HTERT RPE-1 (cell line): ENCODE data around the gene GNG7.
"Not testable (repeated sequence)": the region's sequence is repeated elsewhere in the genome, so short reads cannot be mapped to it uniquely, and the experiment has no call there.

ENCODE experiments used
- in situ Hi-C: fragments of 300-500 bp; cut with MboI; formaldehyde crosslinking; loops from 4 replicates; pipeline ENCODE4 v1.14.3; 2020; ENCODE audit warnings: low sequenced_read_pairs

GNG7 gene

DNA sequence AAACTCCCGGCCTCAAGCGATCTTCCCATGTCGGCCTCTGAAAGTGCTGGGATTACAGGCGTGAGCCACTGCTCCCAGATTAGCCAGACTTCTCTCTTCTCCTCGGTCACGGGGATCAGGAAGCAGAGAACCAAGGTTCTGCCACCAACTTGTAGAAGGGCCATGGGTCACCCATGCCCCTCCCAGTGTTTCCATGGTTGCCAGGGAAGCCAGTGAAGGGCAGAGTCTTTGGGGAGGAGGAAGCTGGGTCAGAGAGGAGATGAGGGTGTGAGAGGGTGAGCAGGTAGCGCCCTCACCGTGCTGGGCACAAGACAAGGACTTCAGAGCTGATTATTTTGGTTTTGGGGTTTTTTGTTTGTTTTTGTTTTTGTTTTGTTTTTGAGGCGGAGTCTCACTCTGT is 77.1 kb downstream of the GNG7 start:
- in situ Hi-C loops, result no loop called here

- in situ Hi-C loops, result no loop called here
Measured at GRCh38 chr19:2624537-2625091, 77.9 kb downstream of the GNG7 start.

- in situ Hi-C loops, result no loop called here
Measured at GRCh38 chr19:2623798-2624197, 78.7 kb downstream of the GNG7 start.

GRCh38 chr19:2622371-2622961 is 80.0 kb downstream of the GNG7 start:
- in situ Hi-C loops, result not testable (repeated sequence)

GRCh38 chr19:2619076-2619475 is 83.4 kb downstream of the GNG7 start:
- in situ Hi-C loops, result no loop called here

- in situ Hi-C loops, result no loop called here
Measured at GRCh38 chr19:2618611-2619010, 83.9 kb downstream of the GNG7 start.

DNA sequence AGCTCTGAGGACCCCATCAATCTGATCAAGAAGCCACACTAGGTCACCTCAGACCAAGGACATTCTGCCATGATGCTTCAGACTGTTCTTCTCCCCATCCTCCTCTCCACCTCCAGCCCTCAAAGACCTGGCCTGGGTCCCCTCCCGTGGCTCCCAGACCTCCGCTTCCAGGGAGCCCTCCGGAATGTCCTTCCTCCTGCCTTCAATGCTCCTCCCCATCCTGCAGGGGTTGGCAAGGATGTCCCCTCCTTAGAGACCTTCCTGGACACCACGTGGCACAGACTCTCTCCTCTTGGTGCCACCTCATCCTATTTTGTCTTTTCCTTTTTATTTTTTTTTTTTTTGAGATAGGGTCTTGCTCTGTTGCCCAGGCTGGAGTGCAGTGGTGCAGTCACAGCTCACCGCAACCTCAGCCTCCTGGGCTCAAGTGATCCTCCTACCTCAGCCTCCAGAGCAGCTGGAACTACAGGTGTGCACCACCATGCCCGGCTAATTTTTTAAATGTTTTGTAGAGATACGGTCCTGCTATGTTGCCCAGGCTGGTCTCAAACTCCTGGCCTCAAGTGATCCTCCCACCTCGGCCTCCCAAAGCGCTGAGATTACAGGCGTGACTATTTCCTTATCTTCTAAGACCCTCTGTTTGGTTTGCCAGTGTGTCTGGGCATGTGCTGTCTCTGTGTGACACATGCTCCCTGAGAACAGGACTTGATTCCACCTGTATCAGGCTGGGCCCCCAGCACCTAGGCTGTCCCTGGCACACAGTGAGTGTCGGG is 84.9 kb downstream of the GNG7 start:
- in situ Hi-C loops, result no loop called here

DNA sequence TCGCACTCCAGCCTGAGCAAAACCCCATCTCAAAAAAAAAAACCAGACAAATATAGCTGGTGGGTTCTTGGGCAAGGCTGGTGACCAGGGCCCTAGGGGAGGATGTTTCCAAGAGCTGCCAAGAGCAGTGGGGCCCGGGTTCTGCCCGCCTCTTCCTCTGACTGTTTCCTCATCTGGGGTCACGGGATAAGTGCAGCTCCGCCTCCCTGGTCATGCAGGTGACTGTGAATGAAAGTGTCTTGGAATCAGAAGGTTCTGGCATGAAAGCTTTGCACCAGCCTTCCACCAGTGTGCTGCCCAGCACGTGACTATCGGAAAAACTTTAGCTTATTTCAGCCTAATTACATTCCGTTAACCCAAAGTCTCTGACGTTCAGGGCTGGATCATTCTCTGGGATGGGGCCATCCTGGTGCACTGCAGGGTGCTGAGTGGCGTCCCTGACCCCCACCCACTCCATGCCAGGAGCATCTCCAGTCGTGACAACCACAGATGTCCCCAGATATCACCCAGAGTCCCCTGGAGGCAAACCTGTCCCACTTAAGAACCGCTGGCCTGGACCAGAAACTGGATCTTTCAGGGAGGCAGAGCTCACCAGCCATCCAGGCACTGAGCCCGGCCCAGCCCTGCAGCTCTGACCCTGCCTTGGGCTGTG is 85.6 kb downstream of the GNG7 start:
- in situ Hi-C loops, result no loop called here

- in situ Hi-C loops, result no loop called here
Measured at GRCh38 chr19:2615782-2616181, 86.7 kb downstream of the GNG7 start.

DNA sequence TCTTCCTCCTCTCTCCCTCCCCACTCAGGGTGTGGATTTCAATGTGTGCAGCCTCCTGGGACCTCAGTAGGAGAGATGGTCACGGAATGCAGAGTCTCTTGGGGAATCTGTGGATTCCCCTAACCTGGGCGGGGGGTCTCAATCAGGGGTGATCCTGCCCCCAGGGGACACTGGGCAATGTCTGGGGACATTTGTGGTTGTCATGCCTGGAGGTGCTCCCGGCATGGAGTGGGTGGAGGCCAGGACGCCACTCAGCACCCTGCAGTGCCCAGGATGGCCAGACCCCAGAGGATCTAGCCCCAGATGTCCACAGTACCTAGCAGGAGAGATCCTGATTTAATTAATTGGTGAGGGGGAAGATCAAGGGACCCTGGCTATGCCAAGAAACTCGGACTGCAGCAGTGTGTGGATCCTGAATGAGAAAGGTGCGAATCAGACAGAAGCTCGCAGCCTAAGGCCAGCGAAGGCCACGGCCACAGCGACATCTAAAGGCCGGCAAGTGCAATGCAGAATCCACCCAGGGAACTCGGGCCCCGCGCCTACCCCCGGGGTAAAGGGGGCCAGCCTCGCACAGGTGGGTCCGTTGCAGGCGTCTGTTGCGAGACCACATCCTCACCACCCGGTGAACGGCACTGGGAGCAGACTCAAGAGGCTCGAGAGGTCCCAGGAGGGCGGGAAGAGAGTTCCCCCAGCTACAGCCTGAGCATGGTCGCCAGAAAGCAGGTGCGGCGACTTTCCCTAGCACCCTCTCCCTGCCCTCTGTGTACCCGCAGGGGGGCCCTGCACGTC is 88.8 kb downstream of the GNG7 start:
- in situ Hi-C loops, result no loop called here

- in situ Hi-C loops, result no loop called here
Measured at GRCh38 chr19:2612619-2613249, 89.8 kb downstream of the GNG7 start.

GRCh38 chr19:2611483-2612464 is 90.7 kb downstream of the GNG7 start:
- in situ Hi-C loops, result no loop called here

DNA sequence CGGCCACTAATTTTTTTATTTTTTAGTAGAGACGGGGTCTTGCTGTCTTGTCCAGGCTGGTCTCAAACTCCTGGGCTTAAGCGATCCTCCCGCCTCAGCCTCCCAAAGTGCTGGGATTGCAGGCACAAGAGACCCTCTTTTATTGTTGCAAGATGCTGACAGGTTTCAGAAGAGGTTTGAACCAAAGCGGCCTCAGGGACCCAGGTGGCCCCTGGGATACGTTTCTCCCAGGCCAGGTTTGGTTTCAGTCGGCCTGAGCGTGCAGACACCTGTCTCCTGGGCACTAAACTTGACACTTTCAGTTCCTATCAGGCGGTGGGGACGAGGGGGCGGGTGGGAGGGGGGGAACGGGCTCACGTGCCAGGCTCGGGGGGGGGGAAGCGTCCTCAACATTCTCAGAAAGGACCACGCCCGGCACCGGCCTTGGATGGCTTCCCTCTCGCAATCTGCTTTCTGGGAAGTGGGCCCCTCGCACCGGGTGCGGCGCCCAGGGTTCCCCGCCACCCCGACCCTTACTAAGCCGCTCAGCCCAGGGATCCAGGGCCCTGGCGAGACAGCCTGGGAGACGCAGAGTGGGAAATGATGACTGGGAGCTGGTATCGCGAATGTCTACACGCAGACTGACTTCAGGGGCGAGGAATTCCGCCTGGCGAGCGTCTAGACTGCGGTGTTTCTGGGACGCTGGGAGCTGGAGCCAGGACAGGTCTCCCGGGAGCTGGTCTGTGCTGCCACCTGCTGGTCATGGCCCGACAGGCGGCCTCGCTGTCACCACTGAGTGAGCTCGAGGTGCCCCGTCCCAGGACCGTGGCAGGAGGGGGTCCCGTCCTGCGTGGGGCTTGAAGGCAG is 91.6 kb downstream of the GNG7 start:
- in situ Hi-C loops, result no loop called here

DNA sequence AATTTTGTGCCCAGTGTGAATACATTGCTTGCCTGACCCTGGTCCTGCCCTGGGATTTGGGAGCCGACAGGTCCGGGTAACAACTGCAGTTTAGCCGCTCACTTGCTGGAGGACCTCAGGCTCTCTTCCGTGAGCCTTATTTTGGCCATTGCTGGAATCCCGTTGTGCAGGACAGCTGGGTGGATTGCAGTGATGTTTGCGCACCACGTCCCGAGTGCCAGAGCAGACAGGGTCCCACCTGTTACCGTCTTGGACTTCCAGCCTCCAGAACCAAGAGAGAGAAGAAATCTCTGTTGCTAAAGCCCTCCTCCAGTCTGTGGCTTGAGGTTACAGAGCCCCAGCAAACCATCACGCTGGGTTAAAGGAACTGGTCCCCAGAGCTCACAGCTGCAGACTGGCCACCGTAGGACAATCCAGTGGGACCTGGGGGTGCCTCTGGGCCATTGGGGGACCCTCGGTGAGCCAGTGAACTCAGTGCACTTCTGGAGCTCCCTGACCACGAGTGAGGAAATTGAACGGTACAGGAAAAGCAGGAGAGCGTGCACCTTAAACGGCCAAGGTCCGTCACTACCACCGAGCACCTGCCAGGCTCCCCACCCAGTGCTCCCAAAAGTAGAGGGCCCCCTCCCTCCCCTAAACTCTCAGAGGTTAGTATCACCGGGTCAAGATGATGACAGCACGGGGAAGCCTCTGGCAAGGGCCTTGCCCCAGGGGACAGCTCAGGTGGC is 92.9 kb downstream of the GNG7 start:
- in situ Hi-C loops, result no loop called here

- in situ Hi-C loops, result not testable (repeated sequence)
Measured at GRCh38 chr19:2609034-2609388, 93.5 kb downstream of the GNG7 start.

DNA sequence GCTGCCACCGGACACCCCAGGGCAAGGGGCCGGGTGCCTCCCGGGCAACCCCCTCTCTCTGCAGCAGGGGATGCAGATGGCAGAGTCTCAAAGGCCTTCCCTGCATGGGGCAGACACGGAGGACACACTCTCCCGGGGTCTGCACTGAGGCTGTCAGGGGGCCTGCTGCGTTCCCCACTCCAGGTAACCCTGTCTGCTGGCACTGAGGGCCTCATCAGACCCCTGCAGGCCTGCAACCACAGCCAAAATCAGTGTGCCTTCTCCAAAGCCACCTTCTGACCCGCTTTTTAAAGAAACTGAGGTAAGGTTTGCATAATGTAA is 93.9 kb downstream of the GNG7 start:
- in situ Hi-C loops, result no loop called here

DNA sequence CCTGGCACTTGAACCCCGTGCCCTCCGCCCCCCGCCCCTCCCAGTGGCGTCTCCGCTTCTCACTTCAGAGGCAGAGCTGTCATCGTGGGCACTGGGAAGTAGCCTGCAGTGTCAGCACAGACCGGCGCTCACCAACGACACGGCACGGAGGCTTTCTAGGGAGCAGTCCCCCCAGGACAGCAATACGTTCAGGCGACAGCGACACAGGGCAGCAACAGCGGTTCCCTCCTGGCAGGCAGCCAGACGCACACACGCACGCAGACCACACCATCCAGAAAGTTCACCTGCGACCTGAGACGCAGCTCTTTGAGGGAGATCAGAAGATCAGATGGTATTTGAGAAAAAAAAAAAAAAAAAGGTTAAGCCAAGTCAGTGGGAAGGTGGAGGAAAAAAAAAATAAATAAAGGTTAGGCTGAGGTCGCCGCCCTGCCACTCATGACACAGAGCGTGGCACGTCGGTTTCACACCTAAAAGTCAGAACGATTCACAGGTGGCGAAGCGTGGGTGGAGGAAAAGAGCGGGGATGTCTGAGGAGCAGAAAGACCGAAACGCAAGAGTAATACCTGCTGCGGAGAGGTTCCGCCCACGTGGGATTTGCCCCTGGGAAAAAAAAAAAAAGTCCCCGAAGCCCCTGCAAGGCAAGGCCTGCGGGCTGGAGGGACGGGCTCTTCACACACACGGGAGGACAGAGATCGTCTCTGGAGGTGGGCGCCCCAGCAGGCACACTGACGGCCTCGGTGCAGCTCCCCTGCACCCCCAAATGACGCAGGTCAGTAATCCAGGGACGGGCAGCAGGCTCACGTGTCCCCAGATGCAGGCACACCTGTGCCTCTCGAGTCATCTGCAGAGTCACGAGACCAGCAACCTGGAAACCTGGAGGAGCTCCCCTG is 94.5 kb downstream of the GNG7 start:
- in situ Hi-C loops, result no loop called here
